HG02884 (cell line): ENCODE results near the gene AMDHD2.

Source experiments
- ATAC-seq: cut with Tn5 transposase; IDR thresholded peaks from one replicate; pipeline ENCODE4 v1.9.1; 2021; ENCODE audit warnings: mild to moderate bottlenecking, moderate library complexity; ENCODE audit not compliant: unreplicated experiment

AMDHD2 gene

DNA sequence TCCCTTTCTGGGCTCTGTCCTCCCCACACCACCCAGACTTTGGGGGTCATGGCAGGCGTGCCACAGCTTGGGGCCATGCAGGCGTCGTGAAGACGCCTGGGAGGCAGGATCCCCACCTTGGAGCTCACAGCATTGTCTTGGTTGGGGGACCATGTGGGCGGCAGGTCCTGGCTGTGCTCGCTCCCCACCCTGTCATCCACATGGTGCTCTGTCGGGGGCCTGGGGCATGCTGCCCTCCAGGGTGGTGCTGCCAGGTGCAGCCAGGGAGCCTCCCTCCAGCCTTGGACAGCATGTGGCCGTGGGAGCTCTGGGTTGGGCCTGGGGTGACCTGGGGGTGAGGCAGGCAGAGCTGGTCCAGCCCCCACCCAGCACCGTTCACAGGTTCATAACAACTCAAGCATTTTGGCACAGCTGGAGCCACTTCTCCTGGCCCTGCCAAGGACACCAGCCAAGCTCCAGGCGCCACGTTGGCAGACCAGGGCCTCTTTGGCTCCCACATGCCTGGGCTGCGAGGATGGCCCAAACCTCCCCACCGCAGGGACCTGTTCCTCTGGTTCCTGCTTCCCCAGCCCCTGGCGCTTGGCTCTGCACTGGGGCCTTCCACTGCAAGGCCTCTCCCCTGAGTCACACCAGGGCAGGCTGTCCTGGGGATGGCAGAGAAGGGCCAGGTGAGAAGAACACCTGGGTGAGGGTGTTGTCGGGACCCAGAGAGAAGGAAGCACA, 21.5 kb upstream of the AMDHD2 start:
- ATAC-seq: no peak

GRCh38 chr16:2499454-2499853, 20.7 kb upstream of the AMDHD2 start:
- no peak for ATAC-seq

DNA sequence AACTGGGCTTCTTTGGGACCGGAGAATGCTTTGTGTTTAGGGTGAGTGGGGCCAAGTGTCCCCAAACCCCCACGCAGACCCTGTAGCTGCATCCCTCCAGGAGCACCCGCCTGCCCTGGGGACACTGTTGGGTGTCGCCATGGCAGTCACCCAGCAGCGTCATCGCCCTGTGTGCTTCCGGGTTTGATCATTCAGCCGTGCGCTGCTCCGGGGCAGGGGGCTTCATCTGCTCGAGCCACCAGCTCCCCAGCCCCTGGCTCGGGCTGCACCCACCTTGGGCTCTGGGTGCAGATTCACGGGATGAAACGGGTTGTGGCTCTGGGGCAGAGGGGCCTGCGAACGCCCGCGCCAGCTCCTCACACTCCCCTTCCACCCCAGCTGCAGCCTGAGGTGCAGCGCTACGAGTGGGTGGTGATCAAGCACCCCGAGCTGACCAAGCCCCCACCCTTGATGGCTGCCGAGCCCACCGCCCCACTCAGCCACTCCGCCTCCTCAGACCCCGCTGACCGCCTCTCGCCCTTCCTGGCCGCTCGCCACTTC, 20.2 kb upstream of the AMDHD2 start:
- no peak for ATAC-seq

- no peak for ATAC-seq
Measured at GRCh38 chr16:2500430-2500917, 19.7 kb upstream of the AMDHD2 start.

- ATAC-seq: no peak
Measured at GRCh38 chr16:2500918-2501750, 19.0 kb upstream of the AMDHD2 start.

- no peak for ATAC-seq
Measured at GRCh38 chr16:2501946-2502895, 17.9 kb upstream of the AMDHD2 start.

- ATAC-seq: no peak
Measured at GRCh38 chr16:2505695-2506094, 14.5 kb upstream of the AMDHD2 start.

- ATAC-seq: no peak
Measured at GRCh38 chr16:2507052-2507659, 13.0 kb upstream of the AMDHD2 start.

DNA sequence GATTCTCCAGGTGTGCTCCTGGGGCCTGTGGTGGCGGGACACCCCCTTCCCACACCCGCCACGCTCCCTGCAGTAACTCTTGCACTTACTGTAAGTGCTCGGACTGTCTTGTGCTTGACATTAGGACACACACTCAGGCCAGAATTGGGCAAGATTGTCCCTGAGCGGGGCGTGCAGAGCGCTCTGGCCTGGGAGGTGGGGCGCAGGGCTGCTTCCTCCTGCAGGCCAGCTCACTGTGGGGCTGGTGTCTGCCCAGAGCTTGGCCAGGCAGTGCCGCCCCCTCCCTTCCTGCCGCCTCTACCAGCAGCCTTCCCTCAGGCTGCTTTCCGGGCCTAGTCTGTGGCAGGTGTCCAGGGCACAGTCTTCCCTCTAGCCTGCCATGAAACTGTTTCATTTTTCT, 12.5 kb upstream of the AMDHD2 start:
- no peak for ATAC-seq

- ATAC-seq: no peak
Measured at GRCh38 chr16:2508722-2509400, 11.3 kb upstream of the AMDHD2 start.

DNA sequence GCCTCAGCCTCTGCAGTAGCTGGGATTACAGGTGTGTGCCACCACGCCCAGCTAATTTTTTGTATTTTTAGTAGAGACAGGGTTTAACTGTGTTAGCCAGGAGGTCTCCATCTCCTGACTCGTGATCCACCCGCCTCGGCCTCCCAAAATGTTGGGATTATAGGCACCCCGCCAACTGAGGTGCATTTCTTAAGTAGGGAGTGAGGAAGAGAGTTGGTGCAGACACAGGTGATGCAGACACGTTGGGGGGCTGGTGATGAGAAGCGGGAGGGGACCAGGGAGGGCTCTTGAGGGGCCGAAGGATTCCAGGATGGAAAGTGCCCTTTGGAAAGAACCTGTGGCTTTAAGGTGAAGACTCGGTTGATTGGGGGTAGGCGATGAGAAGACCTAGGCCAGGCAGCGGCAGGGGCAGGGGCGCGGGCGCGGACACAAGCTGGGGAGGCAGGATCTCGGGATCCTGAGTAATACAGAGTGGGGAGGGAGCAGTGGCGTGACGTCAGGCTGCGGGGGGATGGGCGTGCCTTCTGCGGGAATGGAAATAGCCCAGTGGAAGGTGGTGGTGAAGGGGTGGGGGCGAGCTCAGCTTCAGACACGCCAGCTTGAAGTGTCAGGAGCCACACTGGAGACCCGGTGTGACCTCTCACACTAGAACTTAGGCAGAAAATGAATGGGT, 8.9 kb upstream of the AMDHD2 start:
- no peak for ATAC-seq

DNA sequence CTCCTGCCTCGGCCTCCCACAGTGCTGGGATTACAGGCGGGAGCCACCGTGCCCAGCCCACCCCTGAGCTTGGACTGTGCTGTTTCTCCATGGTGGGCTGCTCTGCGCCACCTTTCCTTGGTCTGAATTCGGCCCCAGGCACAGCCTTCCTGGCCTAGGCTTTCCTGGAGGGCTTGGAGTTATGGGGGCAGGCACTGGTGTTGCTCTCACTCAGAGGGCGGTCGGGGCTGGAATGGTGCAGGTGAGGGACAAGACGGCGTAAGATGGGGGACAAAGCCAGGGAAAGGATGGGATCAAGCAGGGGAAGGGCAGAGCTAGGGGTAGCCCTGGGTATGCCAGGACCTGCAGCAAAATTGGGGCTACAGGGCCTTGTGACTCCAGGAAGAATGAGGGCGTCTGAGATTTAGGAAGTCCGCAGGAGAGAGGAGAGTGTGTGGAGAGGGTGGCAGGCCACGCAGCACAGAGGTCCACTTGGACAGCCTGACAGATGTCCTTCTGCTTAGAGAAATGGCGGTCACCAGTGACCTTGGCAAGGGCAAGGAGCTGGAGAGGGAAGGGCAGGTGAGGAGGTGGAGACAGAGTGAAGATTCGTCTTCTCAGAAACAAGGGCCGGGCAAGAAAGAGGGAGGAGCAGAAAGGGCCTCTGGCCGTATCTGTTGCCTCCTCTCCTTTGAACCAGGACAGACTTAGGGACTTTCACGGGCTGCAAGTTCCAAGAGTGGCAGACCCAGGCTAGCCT, 8.0 kb upstream of the AMDHD2 start:
- ATAC-seq: no peak

- ATAC-seq: no peak
Measured at GRCh38 chr16:2512735-2513404, 7.3 kb upstream of the AMDHD2 start.

GRCh38 chr16:2513405-2514332, 6.5 kb upstream of the AMDHD2 start, which contains the start of gene ATP6V0C:
Gene ATP6V0C, plus strand, starts transcription at chr16:2513952. Its CDS starts 152 bp downstream, at chr16:2514104.
- peak; percentile 61 for ATAC-seq

DNA sequence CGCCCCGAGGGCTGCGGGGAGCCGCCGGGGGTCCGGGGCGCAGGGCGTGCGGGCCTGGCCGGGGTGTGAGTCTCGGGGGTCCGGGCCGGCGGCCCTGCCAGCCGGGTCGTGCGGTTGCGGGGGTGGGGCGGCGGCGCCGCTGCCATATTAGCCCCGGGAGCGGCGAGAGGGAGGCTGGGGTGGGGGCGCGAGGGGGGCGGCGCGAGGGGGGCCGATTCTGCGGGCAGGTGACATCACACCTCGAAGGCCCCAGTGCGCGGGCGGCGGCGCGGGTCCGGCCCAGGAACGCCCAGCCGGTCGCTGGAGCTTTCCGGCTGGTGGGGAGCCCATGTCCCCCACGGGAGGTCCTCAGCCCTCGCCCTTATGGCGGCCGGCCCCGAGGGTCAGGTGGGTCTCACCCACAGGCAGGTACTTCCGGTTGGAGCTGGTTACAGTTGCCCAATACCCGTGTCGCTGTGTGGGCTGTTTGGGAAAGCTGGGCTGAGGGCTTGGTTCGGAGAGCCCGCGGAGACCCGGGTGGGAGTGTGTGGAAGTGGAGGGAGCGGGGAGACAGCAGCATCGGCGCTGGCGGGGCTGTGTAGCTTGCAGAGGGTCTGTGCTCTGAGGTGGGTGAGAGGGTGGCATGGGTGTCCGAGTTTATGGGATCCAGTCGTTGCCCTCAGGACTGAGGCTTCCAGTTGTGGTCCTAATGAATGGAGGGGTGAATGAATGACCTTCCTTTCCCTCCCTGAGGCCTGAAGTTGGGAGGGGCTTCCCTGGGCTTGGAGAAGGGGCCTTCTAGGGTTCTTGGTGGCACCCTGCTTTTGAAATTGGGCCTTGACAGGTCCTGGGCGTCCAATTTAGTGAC, 5.6 kb upstream of the AMDHD2 start:
- ATAC-seq: no peak
